WTC11 (cell line): ENCODE data around the gene CAMK2A. TPM values are rescaled to one million over a fixed set of nuclear protein-coding genes. Genes with fewer than 3 reads are reported as not detected.

Source experiments
- ATAC-seq: fragments of 200-7000 bp; cut with Tn5 transposase; 2 replicates; pipeline ENCODE4 v1.10.0; 2021; ENCODE audit warnings: mild to moderate bottlenecking, moderate library complexity
- CTCF ChIA-PET: fragments of 300-600 bp; sonication (Branson Sonifier 250); formaldehyde crosslinking; loops from one replicate; lab custom pipeline; 2021; ENCODE audit warnings: antibody characterized with exemption; lab: Charles Lee
- POLR2A ChIA-PET: fragments of 350-600 bp; sonication (Branson Sonifier 250); formaldehyde crosslinking; loops from one replicate; lab custom pipeline; 2021; ENCODE audit warnings: antibody characterized with exemption; lab: Charles Lee
- DNase-seq: peaks from one replicate; pipeline ENCODE4 v3.0.0; 2021; ENCODE audit warnings: low spot score
- H3K27ac Mint-ChIP-seq: 2 replicates; pipeline ENCODE4 v1.8.0; 2021; ENCODE audit warnings: mixed read lengths
- H3K27me3 Mint-ChIP-seq: 2 replicates; pipeline ENCODE4 v1.8.0; 2021; ENCODE audit warnings: low read depth, mild to moderate bottlenecking, moderate library complexity, mixed read lengths
- H3K36me3 Mint-ChIP-seq: 2 replicates; pipeline ENCODE4 v1.8.0; 2021; ENCODE audit warnings: mixed read lengths
- H3K4me1 Mint-ChIP-seq: 2 replicates; pipeline ENCODE4 v1.8.0; 2022; ENCODE audit warnings: mixed read lengths
- H3K4me3 Mint-ChIP-seq: 2 replicates; pipeline ENCODE4 v1.8.0; 2021; ENCODE audit warnings: mild to moderate bottlenecking, moderate library complexity, mixed read lengths
- H3K9me3 Mint-ChIP-seq: 2 replicates; pipeline ENCODE4 v1.8.0; 2021; ENCODE audit warnings: mixed read lengths
- ATF1 ChIP-seq: sonication (generic); formaldehyde crosslinking; IDR thresholded peaks from 2 replicates; pipeline ENCODE4 v1.8.1; 2023; ENCODE audit warnings: mild to moderate bottlenecking, moderate library complexity, missing genetic modification reagents
- FOXJ3 ChIP-seq: sonication (generic); formaldehyde crosslinking; IDR thresholded peaks from 2 replicates; pipeline ENCODE4 v1.9.0; 2021; ENCODE audit warnings: missing genetic modification reagents, mild to moderate bottlenecking, borderline replicate concordance
- FOXP1 ChIP-seq: sonication (generic); formaldehyde crosslinking; IDR thresholded peaks from 2 replicates; pipeline ENCODE4 v1.8.0; 2022; ENCODE audit warnings: missing genetic modification reagents, mild to moderate bottlenecking, moderate library complexity, borderline replicate concordance
- HMGA2 ChIP-seq: fragments of 250-450 bp; sonication (Bioruptor Pico); IDR thresholded peaks from 2 replicates; pipeline ENCODE4 v1.4.0; 2021; ENCODE audit warnings: mild to moderate bottlenecking, moderate library complexity
- IRF2 ChIP-seq: sonication (generic); formaldehyde crosslinking; IDR thresholded peaks from 2 replicates; pipeline ENCODE4 v1.8.0; 2022; ENCODE audit warnings: low read depth, missing genetic modification reagents, borderline replicate concordance
- NFE2L1 ChIP-seq: sonication (generic); formaldehyde crosslinking; IDR thresholded peaks from 2 replicates; pipeline ENCODE4 v1.8.1; 2023; ENCODE audit warnings: missing genetic modification reagents
- NFYB ChIP-seq: sonication (generic); formaldehyde crosslinking; conservative IDR thresholded peaks from 2 replicates; pipeline ENCODE4 v1.8.0; 2022; ENCODE audit warnings: low read depth, missing genetic modification reagents
- NR3C1 ChIP-seq: sonication (generic); formaldehyde crosslinking; conservative IDR thresholded peaks from 2 replicates; pipeline ENCODE4 v1.8.1; 2023; ENCODE audit warnings: low read depth, mild to moderate bottlenecking, missing genetic modification reagents
- PRRX2 ChIP-seq: fragments of 250-450 bp; sonication (Bioruptor Pico); IDR thresholded peaks from 2 replicates; pipeline ENCODE4 v1.8.0; 2021; ENCODE audit warnings: mild to moderate bottlenecking
- SMAD3 ChIP-seq: sonication (generic); formaldehyde crosslinking; IDR thresholded peaks from 2 replicates; pipeline ENCODE4 v1.8.0; 2022; ENCODE audit warnings: missing genetic modification reagents, mild to moderate bottlenecking, borderline replicate concordance
- TEAD1 ChIP-seq: sonication (generic); formaldehyde crosslinking; IDR thresholded peaks from 2 replicates; pipeline ENCODE4 v1.8.0; 2022; ENCODE audit warnings: mild to moderate bottlenecking, missing genetic modification reagents
- ZNF232 ChIP-seq: sonication (generic); formaldehyde crosslinking; IDR thresholded peaks from 2 replicates; pipeline ENCODE4 v1.8.0; 2022; ENCODE audit warnings: mild to moderate bottlenecking, missing genetic modification reagents
- ZNF317 ChIP-seq: sonication (generic); formaldehyde crosslinking; IDR thresholded peaks from 2 replicates; pipeline ENCODE4 v1.8.1; 2023; ENCODE audit warnings: low read depth, mild to moderate bottlenecking, moderate library complexity, missing genetic modification reagents, borderline replicate concordance
- total RNA-seq: library from RNA; stranded (reverse); gene quantifications from 3 replicates; pipeline ENCODE4 v1.2.3, GENCODE V29; 2021
- TF ChIP-seq, protein P1 (sequence below): sonication (generic); formaldehyde crosslinking; conservative IDR thresholded peaks from 2 replicates; pipeline ENCODE4 v1.8.1; 2022; ENCODE audit warnings: mild to moderate bottlenecking, missing genetic modification reagents
- TF ChIP-seq, protein P2 (sequence below): sonication (generic); formaldehyde crosslinking; IDR thresholded peaks from 2 replicates; pipeline ENCODE4 v1.8.0; 2022; ENCODE audit warnings: mild to moderate bottlenecking, missing genetic modification reagents
- TF ChIP-seq, protein P3 (sequence below): sonication (generic); formaldehyde crosslinking; IDR thresholded peaks from 2 replicates; pipeline ENCODE4 v1.8.0; 2023; ENCODE audit warnings: mild to moderate bottlenecking, missing genetic modification reagents
- TF ChIP-seq, protein P4 (sequence below): sonication (generic); formaldehyde crosslinking; IDR thresholded peaks from 2 replicates; pipeline ENCODE4 v1.8.0; 2022; ENCODE audit warnings: missing genetic modification reagents
- TF ChIP-seq, protein P5 (sequence below): fragments of 250-450 bp; sonication (Bioruptor Pico); IDR thresholded peaks from 2 replicates; pipeline ENCODE4 v1.9.0; 2021; ENCODE audit warnings: mild to moderate bottlenecking
- TF ChIP-seq, protein P6 (sequence below): sonication (generic); formaldehyde crosslinking; IDR thresholded peaks from 2 replicates; pipeline ENCODE4 v1.8.1; 2023; ENCODE audit warnings: mild to moderate bottlenecking, missing genetic modification reagents

CAMK2A gene
- total RNA-seq, 1 experiment from 2014 or later: 0.13 TPM

DNA sequence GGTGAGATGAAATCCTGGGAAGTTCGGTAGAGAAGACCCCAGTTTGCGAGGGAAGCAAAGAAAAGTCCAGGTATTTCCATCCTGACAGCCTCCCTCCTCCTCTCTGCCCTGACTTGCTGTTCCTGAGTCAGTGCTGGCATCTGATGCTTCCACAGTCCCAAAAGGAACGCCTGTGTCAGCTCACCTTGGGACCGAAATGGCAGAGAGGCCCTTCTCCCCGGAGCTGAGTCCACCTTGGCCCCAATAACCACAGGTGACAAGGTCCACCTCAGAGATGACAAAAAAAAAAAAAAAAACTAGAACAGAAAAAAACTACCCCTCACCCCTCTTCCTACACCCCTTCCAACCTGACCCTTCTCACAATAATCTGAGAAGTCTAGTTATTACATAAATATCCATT is 68.1 kb downstream of the CAMK2A start:
- TF ChIP-seq, protein P1, sequence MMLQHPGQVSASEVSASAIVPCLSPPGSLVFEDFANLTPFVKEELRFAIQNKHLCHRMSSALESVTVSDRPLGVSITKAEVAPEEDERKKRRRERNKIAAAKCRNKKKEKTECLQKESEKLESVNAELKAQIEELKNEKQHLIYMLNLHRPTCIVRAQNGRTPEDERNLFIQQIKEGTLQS (CRISPR knock-in tag): no peak
- no peak for TF ChIP-seq FOXP1 (CRISPR knock-in tag)
- no peak for TF ChIP-seq IRF2 (CRISPR knock-in tag)
- TF ChIP-seq, protein P2, sequence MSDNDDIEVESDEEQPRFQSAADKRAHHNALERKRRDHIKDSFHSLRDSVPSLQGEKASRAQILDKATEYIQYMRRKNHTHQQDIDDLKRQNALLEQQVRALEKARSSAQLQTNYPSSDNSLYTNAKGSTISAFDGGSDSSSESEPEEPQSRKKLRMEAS (CRISPR knock-in tag): no peak
- no peak for TF ChIP-seq PRRX2 (CRISPR knock-in tag)
- TF ChIP-seq FOXJ3: no peak
- no peak for TF ChIP-seq ZNF317
- no peak for TF ChIP-seq SMAD3 (CRISPR knock-in tag)
- TF ChIP-seq, protein P3, sequence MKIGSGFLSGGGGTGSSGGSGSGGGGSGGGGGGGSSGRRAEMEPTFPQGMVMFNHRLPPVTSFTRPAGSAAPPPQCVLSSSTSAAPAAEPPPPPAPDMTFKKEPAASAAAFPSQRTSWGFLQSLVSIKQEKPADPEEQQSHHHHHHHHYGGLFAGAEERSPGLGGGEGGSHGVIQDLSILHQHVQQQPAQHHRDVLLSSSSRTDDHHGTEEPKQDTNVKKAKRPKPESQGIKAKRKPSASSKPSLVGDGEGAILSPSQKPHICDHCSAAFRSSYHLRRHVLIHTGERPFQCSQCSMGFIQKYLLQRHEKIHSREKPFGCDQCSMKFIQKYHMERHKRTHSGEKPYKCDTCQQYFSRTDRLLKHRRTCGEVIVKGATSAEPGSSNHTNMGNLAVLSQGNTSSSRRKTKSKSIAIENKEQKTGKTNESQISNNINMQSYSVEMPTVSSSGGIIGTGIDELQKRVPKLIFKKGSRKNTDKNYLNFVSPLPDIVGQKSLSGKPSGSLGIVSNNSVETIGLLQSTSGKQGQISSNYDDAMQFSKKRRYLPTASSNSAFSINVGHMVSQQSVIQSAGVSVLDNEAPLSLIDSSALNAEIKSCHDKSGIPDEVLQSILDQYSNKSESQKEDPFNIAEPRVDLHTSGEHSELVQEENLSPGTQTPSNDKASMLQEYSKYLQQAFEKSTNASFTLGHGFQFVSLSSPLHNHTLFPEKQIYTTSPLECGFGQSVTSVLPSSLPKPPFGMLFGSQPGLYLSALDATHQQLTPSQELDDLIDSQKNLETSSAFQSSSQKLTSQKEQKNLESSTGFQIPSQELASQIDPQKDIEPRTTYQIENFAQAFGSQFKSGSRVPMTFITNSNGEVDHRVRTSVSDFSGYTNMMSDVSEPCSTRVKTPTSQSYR (CRISPR knock-in tag): no peak
- no peak for TF ChIP-seq ZNF232
- TF ChIP-seq HMGA2: no peak
- no peak for TF ChIP-seq TEAD1
- TF ChIP-seq NFYB (CRISPR knock-in tag): no peak
- TF ChIP-seq, protein P4, sequence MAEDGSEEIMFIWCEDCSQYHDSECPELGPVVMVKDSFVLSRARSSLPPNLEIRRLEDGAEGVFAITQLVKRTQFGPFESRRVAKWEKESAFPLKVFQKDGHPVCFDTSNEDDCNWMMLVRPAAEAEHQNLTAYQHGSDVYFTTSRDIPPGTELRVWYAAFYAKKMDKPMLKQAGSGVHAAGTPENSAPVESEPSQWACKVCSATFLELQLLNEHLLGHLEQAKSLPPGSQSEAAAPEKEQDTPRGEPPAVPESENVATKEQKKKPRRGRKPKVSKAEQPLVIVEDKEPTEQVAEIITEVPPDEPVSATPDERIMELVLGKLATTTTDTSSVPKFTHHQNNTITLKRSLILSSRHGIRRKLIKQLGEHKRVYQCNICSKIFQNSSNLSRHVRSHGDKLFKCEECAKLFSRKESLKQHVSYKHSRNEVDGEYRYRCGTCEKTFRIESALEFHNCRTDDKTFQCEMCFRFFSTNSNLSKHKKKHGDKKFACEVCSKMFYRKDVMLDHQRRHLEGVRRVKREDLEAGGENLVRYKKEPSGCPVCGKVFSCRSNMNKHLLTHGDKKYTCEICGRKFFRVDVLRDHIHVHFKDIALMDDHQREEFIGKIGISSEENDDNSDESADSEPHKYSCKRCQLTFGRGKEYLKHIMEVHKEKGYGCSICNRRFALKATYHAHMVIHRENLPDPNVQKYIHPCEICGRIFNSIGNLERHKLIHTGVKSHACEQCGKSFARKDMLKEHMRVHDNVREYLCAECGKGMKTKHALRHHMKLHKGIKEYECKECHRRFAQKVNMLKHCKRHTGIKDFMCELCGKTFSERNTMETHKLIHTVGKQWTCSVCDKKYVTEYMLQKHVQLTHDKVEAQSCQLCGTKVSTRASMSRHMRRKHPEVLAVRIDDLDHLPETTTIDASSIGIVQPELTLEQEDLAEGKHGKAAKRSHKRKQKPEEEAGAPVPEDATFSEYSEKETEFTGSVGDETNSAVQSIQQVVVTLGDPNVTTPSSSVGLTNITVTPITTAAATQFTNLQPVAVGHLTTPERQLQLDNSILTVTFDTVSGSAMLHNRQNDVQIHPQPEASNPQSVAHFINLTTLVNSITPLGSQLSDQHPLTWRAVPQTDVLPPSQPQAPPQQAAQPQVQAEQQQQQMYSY (CRISPR knock-in tag): no peak
- no peak for TF ChIP-seq NFE2L1 (CRISPR knock-in tag)
- TF ChIP-seq ATF1 (CRISPR knock-in tag): no peak
- TF ChIP-seq NR3C1: no peak
- TF ChIP-seq, protein P5, sequence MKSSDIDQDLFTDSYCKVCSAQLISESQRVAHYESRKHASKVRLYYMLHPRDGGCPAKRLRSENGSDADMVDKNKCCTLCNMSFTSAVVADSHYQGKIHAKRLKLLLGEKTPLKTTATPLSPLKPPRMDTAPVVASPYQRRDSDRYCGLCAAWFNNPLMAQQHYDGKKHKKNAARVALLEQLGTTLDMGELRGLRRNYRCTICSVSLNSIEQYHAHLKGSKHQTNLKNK (CRISPR knock-in tag): no peak
- TF ChIP-seq, protein P6, sequence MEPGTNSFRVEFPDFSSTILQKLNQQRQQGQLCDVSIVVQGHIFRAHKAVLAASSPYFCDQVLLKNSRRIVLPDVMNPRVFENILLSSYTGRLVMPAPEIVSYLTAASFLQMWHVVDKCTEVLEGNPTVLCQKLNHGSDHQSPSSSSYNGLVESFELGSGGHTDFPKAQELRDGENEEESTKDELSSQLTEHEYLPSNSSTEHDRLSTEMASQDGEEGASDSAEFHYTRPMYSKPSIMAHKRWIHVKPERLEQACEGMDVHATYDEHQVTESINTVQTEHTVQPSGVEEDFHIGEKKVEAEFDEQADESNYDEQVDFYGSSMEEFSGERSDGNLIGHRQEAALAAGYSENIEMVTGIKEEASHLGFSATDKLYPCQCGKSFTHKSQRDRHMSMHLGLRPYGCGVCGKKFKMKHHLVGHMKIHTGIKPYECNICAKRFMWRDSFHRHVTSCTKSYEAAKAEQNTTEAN (CRISPR knock-in tag): no peak
- H3K36me3 Mint-ChIP-seq: no peaks in the 10 kb centered on the region
- ATAC-seq (no peak), DNase-seq (no peak)
- no peaks in the 10 kb centered on the region for H3K4me1 Mint-ChIP-seq
- H3K27ac Mint-ChIP-seq: no peak overlapping the region
- H3K4me3 Mint-ChIP-seq: no peak overlapping the region
- ChIA-PET POLR2A (interaction anchor here (0.6 kb wide), 1 partner anchor 31 kb away, joined by 3 read pairs; no protein-coding TSS in a partner anchor), CTCF (interaction anchor here (0.6 to 1.0 kb wide), 2 partner anchors 34 to 169 kb away, joined by 3 to 5 read pairs; no protein-coding TSS in a partner anchor)
- H3K9me3 Mint-ChIP-seq: no peaks in the 10 kb centered on the region
- H3K27me3 Mint-ChIP-seq: peaks cover 7% of the 10 kb centered on the region
